NOMO-1 treated with dmso at 0.1 percent for 144 hours (cell line): ENCODE measurements around the gene KRT7.

ENCODE experiments used
- DNase-seq: peaks from one replicate; lab custom pipeline; 2025; ENCODE audit not compliant: unreplicated experiment; lab: John Stamatoyannopoulos, UW

Gene KRT7

GRCh38 chr12:52232674-52233461 lies at the start of gene KRT7:
TSS of gene KRT7 (plus strand) at chr12:52233243. CDS start at chr12:52233297, 54 bp downstream.
- DNase-seq: no peak

- DNase-seq: no peak
Observed at GRCh38 chr12:52183544-52183910, 49.5 kb upstream of the KRT7 start.

GRCh38 chr12:52183971-52184370 lies 49.1 kb upstream of the KRT7 start:
- DNase-seq: no peak

GRCh38 chr12:52184813-52185212 lies 48.2 kb upstream of the KRT7 start:
- no peak for DNase-seq

GRCh38 chr12:52185400-52185967 lies 47.6 kb upstream of the KRT7 start:
- DNase-seq: no peak

- peak; percentile 4 for DNase-seq
Observed at GRCh38 chr12:52186118-52186840, 46.8 kb upstream of the KRT7 start.

- no peak for DNase-seq
Observed at GRCh38 chr12:52187206-52187605, 45.8 kb upstream of the KRT7 start.

GRCh38 chr12:52187640-52188039 lies 45.4 kb upstream of the KRT7 start:
- DNase-seq: no peak

GRCh38 chr12:52188658-52189057 lies 44.4 kb upstream of the KRT7 start:
- no peak for DNase-seq

- DNase-seq: peak; percentile 41
Observed at GRCh38 chr12:52189376-52190174, 43.5 kb upstream of the KRT7 start.

- DNase-seq: no peak
Observed at GRCh38 chr12:52190860-52191729, 41.9 kb upstream of the KRT7 start.

- DNase-seq: no peak
Observed at GRCh38 chr12:52191841-52192791, 40.9 kb upstream of the KRT7 start, which contains the start of gene KRT80. TSS of gene KRT80 (minus strand) at chr12:52192014. CDS start at chr12:52191902, 112 bp downstream.

GRCh38 chr12:52193532-52193931 lies 39.5 kb upstream of the KRT7 start:
- DNase-seq: no peak

- peak; percentile 16 for DNase-seq
Observed at GRCh38 chr12:52193991-52194390, 39.1 kb upstream of the KRT7 start.

- DNase-seq: no peak
Observed at GRCh38 chr12:52195065-52195730, 37.8 kb upstream of the KRT7 start.

GRCh38 chr12:52197371-52198231 lies 35.4 kb upstream of the KRT7 start:
- peak; percentile 71 for DNase-seq

- peak; percentile 64 for DNase-seq
Observed at GRCh38 chr12:52198454-52199215, 34.4 kb upstream of the KRT7 start.
